Activated CD4-positive, CD25-positive, alpha-beta regulatory T cell treated with anti-CD3 and anti-CD28 coated beads, Interleukin-2, amount 50 U/mL, for 16 hours (primary cell): Measurements from ENCODE around the gene PDHB.
"Not testable (repeated sequence)": the region's sequence is repeated elsewhere in the genome, so short reads cannot be mapped to it uniquely, and the experiment has no call there.

Experiments used
- DNase-seq: peaks from one replicate; pipeline ENCODE4 v3.0.0-alpha.2; 2020; ENCODE audit warnings: low read depth, low spot score

PDHB gene

DNA sequence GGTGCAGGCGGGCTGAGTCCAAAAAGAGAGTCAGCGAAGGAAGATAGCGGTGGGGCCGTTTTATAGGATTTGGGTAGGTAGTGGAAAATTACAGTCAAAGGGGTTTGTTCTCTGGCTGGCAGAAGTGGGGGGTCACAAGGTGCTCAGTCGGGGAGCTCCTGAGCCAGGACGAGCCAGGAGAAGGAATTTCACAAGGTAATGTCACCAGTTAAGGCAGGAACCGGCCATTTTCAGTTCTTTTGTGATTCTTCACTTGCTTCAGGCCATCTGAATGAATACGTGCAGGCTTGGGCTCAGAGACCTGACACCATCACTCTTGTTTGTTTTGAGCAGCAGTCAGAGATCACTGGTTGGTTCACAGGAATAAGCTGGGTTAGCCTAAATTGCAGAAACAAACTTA lies 3.6 kb upstream of the PDHB start:
- DNase-seq = not testable (repeated sequence)

DNA sequence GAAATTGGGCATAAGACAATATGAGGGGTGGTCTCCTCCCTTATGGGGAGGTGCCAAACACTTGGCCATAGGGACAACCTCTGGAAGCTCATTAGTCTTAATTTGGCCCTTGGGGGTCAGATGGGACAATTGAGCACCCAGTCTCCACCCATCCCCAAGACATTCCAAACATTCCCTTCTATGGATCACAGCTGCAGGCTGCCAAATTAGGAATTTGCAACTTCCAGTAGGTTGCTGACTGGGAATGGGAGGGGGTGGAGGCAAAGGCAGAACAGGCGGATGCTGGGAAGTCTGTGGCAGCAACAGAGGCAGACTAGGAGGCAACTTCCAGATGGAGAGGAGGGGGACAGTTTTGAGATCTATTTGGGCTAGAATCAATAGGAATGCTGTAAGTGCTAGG lies 1.4 kb upstream of the PDHB start:
- no peak for DNase-seq

DNA sequence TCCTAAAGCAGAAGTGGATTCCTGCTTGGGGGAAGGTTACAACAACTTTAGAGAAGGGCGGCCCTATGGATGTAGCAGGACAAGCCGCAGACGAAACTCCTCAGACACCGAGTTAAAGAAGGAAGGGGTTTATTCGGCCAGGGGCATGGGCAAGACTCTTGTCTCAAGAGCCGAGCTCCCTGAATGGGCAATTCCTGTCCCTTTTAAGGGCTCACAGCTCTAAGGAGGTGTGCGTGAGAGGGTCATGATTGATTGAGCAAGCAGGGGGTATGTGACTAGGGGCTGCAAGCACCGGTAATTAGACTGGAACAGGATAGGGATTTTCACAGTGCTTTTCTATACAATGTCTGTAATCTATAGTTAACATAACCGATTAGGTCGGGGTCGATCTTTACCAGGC lies 879 bp upstream of the PDHB start:
- DNase-seq = no peak

- no peak for DNase-seq
Observed at GRCh38 chr3:58434168-58434504, 504 bp upstream of the PDHB start.

DNA sequence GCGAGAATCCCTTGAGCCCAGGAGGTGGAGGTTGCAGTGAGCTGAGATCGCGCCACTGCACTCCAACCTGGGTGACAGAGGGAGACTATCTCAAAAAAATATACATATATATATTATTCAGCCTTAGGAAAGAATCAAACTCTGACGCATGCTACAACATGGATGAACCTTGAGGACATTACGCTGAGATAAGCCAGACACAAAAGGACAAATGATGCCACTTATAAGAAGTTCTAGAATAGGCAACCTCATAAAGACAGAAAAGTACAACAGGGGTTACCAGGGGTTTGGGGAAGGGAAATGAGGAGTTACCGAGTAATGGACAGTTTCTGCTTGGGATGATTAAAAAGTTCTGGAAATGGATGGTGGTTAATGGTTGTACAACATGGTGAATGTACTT lies 727 bp downstream of the PDHB start:
- no peak for DNase-seq

DNA sequence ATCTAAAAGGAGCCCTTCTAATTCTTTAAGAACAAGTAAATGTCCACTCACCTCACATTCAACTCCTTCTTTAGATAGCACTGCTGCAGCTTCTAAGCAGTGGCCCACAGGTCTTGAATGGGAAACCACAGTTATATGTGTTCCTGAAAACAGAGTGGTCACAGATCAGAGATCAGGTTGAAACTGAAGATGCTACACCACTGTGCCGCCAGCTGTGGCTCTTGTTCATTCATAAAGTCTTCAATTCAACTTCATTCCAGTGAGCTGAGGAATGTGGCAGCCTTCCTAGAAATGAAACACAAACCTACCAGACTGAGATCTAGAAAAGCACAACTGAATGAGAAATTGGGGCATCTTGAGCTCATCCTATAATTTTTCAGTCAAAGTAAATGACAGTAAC lies 4.0 kb downstream of the PDHB start:
- DNase-seq = no peak

DNA sequence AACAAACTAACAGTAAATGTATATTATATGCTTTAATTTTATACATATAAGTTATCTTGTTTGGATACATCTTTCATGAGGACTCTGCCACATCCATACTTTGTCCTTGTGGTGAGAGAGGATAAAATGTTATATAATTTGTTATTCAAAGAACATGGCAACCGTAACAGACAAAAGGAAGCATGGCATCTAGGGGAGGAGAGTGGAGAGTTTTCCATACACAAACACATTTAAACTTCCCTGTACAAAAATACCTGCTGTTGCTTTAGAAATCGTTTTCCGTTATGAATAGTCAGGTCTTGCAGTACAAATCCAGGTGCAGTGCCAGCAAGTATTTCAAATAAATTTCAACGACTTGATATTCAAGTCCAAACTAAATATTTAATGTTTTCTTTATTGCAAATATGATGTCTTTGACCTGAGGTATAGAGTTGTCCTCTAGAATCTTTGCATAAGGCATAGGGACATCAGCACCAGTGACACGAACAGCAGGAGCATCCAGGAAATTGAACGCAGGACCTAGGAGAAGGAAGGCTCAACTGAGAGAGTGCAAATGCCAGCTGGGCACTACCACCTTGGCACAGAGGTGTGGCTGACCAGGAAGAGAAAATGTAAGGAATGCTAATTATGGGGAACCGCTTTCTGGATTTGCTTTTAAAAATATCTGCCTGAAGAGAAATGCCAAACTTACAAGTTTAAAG lies 5.8 kb downstream of the PDHB start:
- DNase-seq = no peak

GRCh38 chr3:58425782-58426181 lies 7.8 kb downstream of the PDHB start:
- no peak for DNase-seq

GRCh38 chr3:58424613-58425012 lies 9.0 kb downstream of the PDHB start:
- DNase-seq = no peak

- DNase-seq = no peak
Observed at GRCh38 chr3:58422756-58423325, 10.8 kb downstream of the PDHB start.

DNA sequence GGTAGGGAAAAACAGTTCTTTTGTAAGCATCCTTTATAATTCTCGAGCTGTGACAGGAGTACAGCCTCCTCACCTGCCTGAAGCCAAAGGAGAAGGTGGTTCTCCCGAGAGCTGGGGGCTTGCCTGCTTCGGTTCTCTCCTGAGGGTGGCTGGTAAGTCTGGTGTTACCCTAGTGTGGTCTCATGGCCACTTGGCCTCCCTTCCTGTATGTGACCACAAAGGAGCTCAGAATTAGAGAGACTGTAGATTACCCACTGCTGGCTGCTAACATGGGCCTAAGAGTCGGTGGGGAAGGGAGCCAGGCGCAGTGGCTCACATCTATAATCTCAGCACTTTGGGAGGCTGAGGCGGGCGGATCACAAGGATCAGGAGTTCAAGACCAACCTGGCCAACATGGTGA lies 12.6 kb downstream of the PDHB start:
- DNase-seq = no peak

DNA sequence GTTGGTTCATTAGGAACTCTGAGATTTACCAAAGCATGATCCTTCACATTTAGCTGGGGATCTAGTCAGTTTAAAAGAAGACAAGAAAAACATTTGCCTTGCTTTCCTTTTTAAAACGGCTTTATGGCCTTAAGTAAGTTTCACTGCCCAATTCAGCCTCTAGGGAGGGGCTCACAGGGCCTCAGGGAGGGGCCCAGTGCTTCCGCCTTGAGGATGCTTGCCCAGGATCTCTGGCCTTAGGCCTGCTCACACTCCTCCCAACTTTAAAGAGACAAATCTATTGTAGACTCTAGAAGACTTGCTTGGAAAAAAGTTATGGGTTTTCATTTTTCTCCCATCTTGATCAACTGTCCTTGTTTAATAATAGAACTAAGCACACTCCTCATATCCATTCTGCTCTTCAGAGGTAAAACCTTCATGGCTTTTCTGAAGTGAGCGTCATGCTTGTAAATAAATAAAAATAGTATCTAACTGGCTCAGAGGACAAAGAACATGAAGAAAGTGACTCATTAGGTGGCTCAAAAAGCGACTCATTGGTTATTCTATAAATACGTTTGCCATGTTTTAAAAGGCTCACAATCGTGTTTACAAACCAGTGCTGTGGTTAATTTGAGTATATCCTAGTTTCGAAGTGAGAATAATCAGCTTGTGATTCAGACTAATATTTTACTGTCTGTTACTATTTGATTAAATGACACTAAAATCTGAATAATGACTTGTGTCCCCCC lies 13.7 kb downstream of the PDHB start:
- no peak for DNase-seq

DNA sequence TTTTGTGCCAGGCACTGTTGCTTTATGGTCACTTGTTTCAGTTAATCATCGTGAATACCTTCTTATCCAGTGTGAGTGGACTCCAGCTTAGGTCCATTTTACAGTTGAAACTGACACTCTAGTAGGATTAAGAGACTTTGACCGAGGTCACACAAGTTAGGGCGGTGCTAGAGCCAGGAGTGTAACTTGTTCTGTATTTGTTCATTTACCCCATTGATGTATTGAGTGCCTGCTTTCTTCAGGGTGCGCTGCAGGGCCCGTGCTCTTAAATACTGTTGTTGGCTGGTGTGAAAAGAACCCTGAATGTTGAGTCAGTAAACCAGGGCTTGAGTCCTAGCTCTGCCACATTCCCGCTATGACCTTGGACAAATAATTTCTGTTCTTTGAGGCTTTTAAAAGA lies 15.4 kb downstream of the PDHB start:
- no peak for DNase-seq

- no peak for DNase-seq
Observed at GRCh38 chr3:58417075-58417474, 16.6 kb downstream of the PDHB start.

DNA sequence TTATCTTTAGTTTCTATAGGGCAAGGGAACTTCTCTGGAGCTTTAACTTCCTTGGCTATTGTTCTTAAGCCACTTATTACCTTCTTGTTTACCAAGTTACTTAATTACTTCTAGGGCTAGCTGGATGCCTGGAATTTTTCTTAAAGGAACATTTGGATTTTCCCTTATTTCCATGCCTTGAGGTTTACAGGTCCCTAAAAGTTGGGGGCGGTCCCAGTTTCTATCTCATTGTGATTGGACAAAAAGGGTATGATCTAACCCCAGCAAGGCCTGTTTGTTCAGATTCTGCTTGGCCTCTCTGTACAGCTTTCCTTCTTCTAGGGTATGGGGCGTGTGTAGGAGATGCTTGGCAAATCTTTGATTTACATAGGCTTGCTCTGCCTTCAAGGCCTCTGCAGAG lies 17.4 kb downstream of the PDHB start:
- no peak for DNase-seq

DNA sequence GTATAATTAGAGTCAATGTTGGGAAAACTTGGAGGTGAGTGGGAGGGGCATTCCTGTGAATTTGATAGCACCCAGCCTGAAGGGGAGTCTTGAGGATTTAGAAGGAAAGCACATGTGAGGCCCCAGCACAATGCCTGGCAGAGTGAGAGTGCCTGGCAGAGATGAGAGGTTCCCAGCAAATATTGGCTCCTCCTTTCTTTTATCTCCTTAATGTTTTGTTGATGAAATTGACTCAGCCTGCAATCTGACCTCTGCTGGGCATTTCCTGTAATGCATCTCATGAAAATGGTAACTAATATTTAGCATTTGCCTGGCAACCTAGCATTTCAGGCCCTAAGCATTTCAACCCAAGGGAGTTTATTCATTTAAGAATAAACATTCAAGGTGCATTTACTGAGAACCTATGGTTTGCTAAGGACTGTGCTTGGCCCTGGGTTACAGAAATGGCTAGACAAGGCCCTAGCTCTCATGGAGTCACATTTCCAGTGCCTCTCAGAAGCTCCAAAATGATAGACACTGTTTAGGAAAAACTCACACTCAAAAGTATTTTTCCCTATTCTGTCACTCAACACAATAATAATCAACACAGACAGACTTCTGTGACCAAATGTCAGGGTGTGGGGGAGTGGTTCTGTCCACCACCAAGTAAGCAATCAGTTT lies 19.0 kb downstream of the PDHB start:
- peak; percentile 12 for DNase-seq

GRCh38 chr3:58411851-58412830 lies 21.5 kb downstream of the PDHB start:
- no peak for DNase-seq

DNA sequence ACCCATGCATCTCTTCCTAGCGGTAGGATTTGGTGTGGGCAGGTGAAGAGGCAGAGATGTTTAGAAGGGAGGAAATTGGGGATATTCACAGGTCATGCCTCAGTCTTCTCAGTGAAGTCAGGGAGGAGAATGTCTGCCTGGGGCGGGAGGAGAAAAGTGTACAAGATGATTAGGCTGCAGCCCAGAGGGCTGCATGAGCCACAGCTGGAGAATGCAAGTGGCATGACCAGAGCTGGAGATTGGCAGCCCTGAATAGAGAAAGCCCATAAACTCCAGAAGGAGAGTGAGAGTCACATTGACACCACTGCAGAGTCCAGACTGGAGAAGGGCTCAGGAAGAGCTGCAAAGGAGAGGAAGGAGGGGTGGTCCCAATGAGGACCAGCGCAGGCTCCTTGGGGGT lies 22.6 kb downstream of the PDHB start:
- no peak for DNase-seq

GRCh38 chr3:58409663-58410062 lies 24.0 kb downstream of the PDHB start:
- no peak for DNase-seq

- no peak for DNase-seq
Observed at GRCh38 chr3:58408906-58409305, 24.7 kb downstream of the PDHB start.

DNA sequence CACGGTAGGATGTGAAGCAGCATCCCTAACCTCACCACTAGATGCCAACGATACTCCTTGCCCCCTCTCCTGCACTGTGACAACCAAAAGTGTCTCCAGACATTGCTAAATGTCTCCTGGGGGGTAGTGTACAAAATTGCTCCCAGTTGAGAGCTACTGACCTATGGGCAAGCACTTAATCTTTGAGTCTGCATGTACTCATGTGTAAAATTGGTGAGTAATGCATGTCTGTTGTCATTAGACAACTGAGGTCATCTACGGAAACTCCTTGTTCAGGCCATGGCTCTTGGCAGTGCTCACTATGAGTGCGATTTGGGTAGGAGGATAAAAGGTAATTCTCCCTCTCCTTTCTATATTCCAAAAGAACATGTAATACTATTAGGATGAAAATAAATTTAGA lies 29.2 kb downstream of the PDHB start:
- DNase-seq = no peak
